NCI-H748 treated with DMSO at 0.1 percent for 48 hours (cell line): ENCODE data around the gene PSKH1.

Experiments used
- DNase-seq: peaks from one replicate; lab custom pipeline; 2025; lab: John Stamatoyannopoulos, UW

PSKH1 gene

DNA sequence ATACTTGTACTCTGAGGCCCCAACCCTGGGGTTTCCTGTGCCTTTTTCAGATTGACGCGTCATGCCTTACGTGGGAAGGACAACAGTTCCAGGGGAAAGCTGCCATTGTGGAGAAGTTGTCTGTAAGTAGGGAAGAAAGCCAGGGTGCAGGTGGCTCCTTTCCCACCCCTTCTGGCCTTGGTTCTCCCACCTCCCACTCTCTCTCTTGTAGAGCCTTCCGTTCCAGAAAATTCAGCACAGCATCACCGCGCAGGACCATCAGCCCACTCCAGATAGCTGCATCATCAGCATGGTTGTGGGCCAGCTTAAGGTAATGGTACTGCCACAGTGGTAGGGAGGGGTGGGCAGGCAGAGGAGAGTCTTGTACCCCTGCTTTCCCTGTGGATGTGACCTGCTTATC, 24.8 kb upstream of the PSKH1 start:
- DNase-seq = no peak

GRCh38 chr16:67869653-67870052, 23.4 kb upstream of the PSKH1 start:
- no peak for DNase-seq

GRCh38 chr16:67871256-67871655, 21.8 kb upstream of the PSKH1 start:
- DNase-seq = no peak

DNA sequence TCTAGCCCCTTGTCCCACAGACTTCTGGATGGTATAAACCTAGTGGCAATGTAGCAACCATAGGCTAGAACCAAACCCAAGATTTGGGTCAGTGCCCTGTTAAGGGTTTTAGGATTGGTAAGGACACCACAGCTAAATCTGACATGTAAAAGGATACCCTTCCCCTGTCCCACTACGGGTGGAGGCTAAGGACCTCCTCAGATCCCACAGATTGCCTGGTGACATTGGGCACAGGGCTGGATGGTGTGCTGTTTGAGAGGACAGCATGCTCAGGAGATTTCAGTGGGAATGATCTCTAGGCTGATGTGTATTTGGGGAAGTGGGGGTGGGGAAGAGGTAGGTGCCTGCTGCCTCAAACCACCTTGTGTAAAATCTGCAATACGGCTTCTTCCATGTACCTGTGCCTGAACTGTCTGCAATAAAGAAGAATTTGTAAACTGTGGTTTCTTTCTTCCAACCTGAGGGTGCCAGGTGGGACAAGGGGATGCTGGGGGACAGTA, 20.9 kb upstream of the PSKH1 start:
- no peak for DNase-seq

GRCh38 chr16:67872631-67873434, 20.2 kb upstream of the PSKH1 start, which contains the start of gene EDC4:
Gene EDC4 (plus strand): TSS chr16:67873052. CDS start chr16:67873262, 210 bp downstream.
- DNase-seq = no peak

DNA sequence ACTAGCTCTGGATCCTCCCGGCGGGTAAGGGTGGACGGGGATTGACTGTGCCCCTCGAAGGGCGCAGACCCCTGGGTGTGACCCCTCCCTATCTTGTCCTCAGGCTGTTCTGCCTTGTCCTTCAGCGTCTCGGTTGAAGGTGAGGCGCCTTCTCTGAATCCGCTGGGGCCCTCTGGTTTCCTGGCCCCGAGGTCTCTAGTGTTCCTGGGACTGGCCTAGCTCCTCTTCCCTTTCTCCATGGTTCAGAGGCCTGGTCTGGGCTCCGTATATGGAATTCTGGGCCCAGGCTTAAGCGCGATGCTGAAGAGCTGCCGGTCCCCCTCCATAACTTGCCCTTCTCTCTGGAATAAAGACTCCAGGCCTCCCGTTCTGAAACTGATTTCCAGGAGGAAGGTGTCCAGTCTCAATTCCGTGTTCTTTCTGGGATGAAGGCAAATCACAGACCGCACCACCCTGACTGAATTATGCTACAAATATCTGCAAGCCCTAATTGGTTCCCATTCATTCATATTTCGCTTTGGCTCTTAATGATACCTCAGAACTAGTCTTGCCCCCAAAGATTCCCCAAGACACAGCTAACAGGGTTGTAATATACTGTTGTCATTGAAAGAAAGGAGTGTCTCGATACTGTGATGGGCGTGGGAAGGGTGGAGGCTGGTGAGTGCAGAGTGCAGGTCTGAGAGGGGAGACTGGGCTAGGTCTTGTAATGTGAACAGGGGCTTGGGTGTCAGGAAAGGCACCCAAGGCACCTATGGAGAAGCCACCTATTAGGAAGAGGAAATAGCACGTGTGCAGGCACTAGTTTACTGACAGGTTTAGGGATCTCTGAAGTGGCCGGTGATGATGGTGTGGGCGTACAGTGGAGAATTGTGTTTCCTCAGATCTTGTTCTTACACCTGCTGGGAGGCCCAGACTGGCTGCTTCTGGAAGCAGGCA, 19.4 kb upstream of the PSKH1 start:
- DNase-seq = no peak

- no peak for DNase-seq
These were observed 18.7 kb upstream of the PSKH1 start for GRCh38 chr16:67874372-67874771.

GRCh38 chr16:67877064-67877463, 16.0 kb upstream of the PSKH1 start:
- DNase-seq = no peak

- DNase-seq = no peak
These were observed 14.8 kb upstream of the PSKH1 start for GRCh38 chr16:67878232-67878631.

DNA sequence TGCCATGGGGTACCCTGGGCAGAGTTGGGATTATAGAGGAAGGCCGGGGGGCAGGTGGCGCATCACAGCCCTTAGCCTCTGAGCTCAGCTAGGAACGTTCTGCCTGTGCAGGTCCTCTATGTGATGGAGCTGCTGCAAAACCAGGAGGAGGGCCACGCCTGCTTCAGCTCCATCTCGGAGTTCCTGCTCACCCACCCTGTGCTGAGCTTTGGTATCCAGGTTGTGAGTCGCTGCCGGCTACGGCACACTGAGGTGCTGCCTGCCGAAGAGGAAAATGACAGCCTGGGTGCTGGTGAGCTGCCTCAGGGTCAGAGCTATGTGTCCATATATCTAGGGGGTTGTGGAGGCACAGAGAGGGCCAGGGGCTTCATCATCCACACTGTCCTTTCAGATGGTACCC, 14.2 kb upstream of the PSKH1 start:
- DNase-seq = no peak

DNA sequence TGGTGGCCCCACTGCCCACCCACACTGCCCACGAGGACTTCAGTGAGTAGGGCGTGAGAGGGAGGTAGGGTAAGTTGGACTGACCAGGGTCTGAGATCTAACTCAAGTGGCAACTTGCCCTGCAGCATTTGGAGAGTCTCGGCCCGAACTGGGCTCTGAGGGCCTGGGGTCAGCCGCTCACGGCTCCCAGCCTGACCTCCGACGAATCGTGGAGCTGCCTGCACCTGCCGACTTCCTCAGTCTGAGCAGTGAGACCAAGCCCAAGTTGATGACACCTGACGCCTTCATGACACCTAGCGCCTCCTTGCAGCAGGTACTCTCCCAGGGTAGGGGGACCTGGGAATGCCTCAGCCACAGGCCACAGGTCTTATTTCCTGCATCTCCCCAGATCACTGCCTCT, 13.6 kb upstream of the PSKH1 start:
- no peak for DNase-seq

GRCh38 chr16:67879936-67880335, 13.1 kb upstream of the PSKH1 start:
- no peak for DNase-seq

DNA sequence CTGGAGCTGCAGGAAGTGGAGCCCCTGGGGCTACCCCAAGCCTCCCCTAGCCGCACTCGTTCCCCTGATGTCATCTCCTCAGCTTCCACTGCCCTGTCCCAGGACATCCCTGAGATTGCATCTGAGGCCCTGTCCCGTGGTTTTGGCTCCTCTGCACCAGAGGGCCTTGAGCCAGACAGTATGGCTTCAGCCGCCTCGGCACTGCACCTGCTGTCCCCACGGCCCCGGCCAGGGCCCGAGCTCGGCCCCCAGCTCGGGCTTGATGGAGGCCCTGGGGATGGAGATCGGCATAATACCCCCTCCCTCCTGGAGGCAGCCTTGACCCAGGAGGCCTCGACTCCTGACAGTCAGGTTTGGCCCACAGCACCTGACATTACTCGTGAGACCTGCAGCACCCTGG, 12.5 kb upstream of the PSKH1 start:
- DNase-seq = no peak

- DNase-seq = no peak
These were observed 11.4 kb upstream of the PSKH1 start for GRCh38 chr16:67881621-67882161.

GRCh38 chr16:67882374-67883145, 10.5 kb upstream of the PSKH1 start:
- DNase-seq = no peak

- DNase-seq = no peak
These were observed 9.7 kb upstream of the PSKH1 start for GRCh38 chr16:67883146-67883871.

GRCh38 chr16:67883872-67884261, 9.2 kb upstream of the PSKH1 start:
- no peak for DNase-seq

DNA sequence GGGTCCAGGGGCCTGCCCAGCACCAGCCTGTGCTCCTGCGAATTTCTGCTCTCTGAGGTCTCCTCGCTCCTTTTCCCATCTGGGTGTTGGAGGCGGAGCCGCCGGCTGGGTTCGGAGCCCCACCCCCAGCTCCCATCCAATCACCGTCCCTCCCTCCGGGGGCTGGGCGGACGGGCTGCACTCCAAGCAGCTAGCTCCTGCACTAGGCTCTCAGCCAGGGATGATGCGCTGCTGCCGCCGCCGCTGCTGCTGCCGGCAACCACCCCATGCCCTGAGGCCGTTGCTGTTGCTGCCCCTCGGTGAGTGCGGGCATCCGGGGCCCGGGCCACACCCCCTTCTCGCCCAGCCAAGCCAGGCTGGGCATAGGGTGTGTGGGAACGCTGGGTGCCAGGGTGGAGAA, 8.4 kb upstream of the PSKH1 start, which contains the start of gene NRN1L:
NRN1L (plus strand) TSS at position 202 of the 400 bp plus-strand sequence; CDS start at position 221, 19 bp downstream.
- DNase-seq = no peak

DNA sequence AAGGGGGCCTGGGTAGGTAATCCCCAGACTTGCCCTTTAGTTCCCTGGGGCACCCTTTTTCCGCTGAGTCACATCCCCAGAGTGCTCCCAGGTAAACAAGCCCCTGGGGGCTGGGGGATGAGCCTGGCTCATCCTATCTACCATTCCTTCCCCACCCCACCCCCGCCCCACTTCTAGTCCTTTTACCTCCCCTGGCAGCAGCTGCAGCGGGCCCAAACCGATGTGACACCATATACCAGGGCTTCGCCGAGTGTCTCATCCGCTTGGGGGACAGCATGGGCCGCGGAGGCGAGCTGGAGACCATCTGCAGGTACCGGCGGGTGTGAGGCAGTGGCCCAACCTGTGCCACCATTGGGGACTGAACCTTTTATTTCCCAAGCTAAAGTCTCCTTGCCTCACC, 7.5 kb upstream of the PSKH1 start:
- DNase-seq = no peak

DNA sequence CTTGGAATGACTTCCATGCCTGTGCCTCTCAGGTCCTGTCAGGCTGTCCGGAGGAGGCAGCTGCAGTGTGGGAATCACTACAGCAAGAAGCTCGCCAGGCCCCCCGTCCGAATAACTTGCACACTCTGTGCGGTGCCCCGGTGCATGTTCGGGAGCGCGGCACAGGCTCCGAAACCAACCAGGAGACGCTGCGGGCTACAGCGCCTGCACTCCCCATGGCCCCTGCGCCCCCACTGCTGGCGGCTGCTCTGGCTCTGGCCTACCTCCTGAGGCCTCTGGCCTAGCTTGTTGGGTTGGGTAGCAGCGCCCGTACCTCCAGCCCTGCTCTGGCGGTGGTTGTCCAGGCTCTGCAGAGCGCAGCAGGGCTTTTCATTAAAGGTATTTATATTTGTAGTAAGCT, 7.1 kb upstream of the PSKH1 start:
- DNase-seq = no peak

GRCh38 chr16:67886387-67886786, 6.7 kb upstream of the PSKH1 start:
- DNase-seq = no peak
